Activated CD8-positive, alpha-beta memory T cell treated with anti-CD3 and anti-CD28 coated beads for 36 hours (primary cell): ENCODE results near the gene EPS8. TPM values are rescaled to one million over a fixed set of nuclear protein-coding genes. Genes with fewer than 3 reads are reported as not detected.

ENCODE experiments used
- CTCF ChIA-PET: fragments of 350-600 bp; sonication (Branson Sonifier 250); formaldehyde crosslinking; loops from one replicate; lab custom pipeline; 2021; ENCODE audit warnings: antibody characterized with exemption; lab: Charles Lee
- POLR2A ChIA-PET: fragments of 350-600 bp; sonication (Branson Sonifier 250); formaldehyde crosslinking; loops from one replicate; lab custom pipeline; 2021; ENCODE audit warnings: antibody characterized with exemption; lab: Charles Lee
- total RNA-seq, 2 experiments: library from RNA; stranded (reverse); gene quantifications; one replicate each; pipeline ENCODE4 v1.2.3, GENCODE V29; 2021

Gene EPS8
- total RNA-seq, 2 experiments from 2014 or later, result 0.65 to 1.2 TPM

DNA sequence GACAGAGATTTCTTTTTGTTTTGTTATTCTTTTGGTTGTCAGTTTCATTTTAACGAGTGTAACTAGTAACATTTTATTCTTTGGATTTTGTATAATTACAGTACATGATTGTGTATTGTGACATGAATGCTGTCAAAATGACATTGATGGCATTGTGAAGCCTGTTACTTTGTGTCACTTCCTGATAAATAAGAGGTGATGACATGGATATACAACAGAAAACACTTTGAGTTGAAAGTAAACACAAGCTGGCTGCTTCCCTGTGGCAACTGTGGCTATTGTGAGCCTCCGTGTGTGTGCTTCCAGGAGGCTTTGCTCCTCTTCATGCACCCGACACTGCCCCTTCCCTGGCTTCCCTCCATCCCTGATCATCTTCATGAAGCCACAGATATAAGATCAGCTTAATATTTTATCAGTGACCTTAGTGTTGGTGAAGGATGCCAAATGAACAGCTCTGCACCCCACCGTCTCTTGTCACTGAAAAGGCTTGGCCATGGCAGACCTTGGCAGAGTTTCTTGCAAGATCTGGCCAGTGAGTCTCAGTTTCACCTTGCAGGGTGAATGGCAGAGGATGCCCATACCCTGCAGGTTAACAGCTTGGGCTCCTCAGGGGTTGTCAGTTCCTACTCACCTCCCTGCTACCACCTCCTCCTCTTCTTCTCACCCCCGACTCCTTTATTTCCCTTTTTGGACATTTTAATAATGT, 191.9 kb downstream of the EPS8 start:
- ChIA-PET CTCF (no interaction called here), POLR2A (no interaction called here)

DNA sequence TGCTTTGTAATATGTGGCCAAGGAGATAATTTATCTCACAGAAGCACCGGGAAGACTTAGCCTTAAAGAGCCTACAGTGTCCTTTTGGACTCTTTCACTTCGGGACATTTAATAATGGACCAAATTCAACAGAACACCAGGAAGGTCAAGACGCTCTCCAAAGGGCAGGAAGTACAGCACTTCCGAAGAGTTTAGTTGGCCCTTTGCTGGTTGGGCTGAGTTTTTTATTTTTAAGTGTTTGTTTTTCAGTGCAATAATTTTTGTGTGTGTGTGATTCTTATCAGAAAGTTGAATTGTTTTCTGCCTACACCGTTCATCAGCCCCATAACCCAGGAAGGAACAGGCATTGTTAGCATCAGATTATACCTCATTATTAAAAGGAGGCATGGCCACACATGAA, 193.0 kb downstream of the EPS8 start:
- ChIA-PET POLR2A (no interaction called here), CTCF (interaction anchor here (0.7 kb wide), 1 partner anchor 336 kb away, joined by 3 read pairs; no protein-coding TSS in a partner anchor)

DNA sequence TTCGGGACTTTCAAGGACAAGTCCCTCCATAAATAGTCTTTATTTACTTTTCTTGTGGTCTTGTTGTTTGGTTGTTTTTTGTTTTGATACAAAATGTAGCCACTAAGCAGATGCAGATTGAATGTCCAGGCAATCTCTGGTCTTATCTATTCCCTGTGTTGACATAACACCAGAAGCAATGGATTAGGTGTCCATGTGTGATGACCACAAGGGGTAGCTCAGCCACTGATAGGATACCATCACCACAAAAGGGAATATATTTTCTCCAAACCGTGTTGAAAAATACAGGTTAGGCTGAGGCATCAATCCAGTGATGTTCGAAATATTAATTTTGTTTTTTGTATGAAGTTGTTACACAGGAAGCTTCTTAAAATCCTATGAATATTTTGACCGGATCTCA, 196.3 kb downstream of the EPS8 start:
- POLR2A ChIA-PET, result no interaction called here
- CTCF ChIA-PET, result no interaction called here

DNA sequence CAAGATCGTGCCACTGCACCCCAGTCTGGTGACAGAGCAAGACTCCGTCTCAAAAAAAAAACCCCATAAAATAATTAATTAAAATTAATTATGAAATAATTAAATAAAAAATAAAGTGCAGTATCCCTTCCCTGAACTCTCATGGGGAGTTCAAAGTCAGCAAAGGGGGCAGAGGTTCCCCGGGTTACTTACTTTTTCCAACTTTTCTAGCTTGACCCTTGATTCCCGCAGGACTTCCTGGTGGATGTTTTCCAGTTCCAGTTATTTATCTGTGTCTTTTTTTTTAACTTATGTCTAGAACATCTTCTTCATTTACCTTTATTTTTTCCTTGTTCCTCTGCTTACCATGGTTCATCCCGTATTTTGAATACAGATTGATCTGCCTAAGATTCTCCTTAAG, 197.4 kb downstream of the EPS8 start:
- CTCF ChIA-PET, result no interaction called here
- POLR2A ChIA-PET, result no interaction called here

DNA sequence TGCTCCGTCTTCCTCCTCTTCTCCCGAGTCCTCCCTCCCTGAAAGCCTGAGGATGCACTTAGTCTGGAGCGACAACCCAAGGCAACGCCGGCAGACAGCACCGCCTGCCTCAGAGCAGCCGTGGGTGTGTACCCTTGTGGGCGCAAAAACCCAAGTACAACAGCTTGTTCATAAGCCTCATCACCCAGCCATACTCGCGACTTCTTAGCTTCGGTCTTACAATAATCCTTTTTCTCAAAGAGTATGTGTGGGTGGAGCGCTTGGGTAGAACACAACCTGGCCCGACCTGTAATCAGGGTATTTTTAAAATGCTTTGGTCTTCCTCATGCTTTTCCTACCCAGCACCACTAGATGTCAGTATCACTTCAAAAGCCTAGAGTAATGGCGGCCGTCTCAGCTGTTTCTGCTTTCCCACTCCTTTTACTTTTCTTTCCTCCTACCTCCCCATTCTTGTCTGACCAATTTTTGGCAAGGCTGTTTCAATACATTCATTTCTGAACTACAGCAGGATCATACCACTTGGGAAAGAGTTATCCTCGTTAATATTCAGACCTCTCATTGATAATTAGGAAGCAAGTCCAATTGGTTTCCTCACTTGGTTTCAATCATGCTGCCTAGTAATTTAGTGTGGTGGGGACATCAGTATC, 198.9 kb downstream of the EPS8 start:
- ChIA-PET POLR2A (no interaction called here), CTCF (interaction anchor here (0.8 to 1.7 kb wide), 11 partner anchors 18 to 316 kb away, joined by 3 to 17 read pairs (median 4); no protein-coding TSS in a partner anchor)

DNA sequence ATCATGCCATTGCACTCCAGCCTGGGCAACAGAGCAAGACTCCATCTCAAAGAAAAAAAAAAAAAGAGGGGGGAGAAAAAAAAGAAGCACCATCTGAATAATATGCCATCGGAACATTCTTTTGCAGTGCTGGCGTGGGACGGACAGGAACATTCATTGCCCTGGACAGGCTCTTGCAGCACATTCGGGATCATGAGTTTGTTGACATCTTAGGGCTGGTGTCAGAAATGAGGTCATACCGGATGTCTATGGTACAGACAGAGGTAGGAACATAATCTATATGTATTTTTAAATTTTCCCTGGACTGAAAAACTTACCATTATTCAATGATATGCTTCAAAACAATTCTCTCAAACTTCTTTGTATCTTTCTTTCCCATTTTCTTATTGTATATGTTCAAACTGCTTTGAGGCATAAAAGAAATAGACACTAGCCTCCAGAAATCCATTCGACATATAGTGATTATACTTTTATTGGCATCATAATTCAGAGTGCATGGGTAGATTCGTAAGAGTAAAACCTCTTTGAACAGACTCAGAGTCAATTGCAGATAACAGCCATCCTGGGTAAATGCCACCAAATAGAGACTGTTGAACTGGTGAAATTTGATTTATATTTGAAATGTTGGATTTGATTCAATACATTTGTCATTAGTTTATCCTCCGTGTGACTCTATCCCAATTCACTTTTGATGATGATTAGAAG, 199.7 kb downstream of the EPS8 start:
- ChIA-PET CTCF (interaction anchor here (0.8 to 5.4 kb wide), 11 partner anchors 17 to 317 kb away, joined by 3 to 30 read pairs (median 4); no protein-coding TSS in a partner anchor), POLR2A (no interaction called here)

DNA sequence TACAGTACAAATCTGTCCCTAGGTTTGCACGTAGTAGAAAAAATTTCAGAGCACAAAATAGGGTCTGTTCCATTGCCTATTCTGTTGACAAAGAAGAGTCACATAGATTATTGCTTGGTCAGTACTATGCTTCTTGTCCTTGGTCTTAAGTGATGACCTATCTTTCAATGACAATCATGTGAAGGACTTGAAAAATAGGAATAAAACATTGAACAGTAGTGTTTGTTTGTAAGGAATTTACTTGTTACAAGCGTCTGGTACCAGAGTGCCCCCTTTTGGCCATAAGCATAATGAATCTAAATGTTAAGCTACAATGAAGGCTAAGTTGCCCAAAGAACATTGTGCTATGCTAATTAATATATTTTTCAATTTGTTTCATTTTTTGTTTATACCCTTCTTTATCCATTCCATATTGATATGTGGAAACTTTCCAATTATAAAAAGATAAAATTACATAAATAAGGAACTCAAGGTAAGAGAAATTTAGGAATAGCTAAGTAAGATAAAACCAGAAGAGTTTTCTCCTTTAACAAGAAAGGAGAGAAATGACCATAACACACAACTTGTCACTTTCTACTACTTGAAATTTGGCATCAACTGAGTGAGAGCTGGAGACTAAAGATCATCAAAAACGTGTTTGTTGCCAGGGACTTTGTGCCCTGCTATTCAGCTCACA, 204.7 kb downstream of the EPS8 start:
- POLR2A ChIA-PET, result no interaction called here
- CTCF ChIA-PET, result interaction anchor here (0.6 to 5.4 kb wide), 6 partner anchors 13 to 308 kb away, joined by 3 to 30 read pairs (median 8); no protein-coding TSS in a partner anchor

DNA sequence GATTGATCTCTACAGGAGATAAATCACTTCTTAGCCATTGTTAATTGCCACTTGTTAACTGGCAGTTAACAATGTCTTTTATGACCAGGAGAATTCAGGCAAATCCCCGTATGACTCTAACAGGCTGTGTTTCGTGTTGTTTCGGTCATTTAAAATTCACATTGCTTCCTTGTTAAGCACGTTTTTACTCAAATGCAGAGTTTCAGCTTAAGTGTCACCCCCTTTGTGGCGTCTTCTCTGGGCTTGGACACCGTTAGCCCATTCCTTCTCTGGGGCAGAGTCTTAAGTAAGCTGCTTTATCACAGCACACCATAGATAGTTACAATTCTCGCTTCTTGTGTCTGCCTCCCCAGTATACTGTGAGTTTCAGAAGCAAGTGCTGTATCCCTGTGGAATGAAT, 205.4 kb downstream of the EPS8 start:
- POLR2A ChIA-PET, result no interaction called here
- CTCF ChIA-PET, result interaction anchor here (0.6 to 1.7 kb wide), 3 partner anchors 24 to 273 kb away, joined by 3 to 12 read pairs (median 3); no protein-coding TSS in a partner anchor

DNA sequence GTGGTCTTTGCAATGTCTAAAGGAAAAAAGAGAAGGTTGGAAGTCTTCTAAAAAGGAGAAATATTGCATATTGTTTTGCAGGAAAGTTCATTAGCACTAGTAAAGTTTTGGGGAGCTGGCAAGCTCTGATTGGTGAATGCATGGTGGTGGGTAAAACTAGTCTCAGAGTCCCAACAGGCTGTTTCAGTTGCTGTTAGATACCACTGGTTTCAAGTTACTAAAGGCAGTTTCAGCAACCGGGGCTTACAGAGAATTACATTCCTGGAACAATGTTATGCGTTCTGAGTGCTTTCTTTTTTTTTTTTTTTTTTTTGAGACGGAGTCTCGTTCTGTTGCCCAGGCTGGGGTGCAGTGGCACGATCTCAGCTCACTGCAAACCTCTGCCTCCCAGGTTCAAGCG, 208.2 kb downstream of the EPS8 start:
- POLR2A ChIA-PET, result no interaction called here

DNA sequence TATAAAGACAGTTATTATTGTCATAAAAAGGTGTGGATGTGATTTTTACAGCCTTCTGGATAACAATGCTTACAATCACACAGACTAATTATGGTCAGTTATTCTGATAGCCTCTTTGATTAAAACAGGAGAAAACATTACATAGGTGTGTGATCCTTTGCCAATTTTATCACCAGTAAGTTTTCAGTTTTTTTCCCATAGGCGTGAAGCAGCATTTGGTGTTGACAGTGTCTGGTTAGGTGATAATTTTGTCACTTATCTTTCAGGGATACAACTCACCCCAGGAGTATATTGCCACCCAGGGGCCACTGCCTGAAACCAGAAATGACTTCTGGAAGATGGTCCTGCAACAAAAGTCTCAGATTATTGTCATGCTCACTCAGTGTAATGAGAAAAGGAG, 208.8 kb downstream of the EPS8 start:
- ChIA-PET POLR2A (no interaction called here), CTCF (interaction anchor here (0.7 kb wide), 1 partner anchor 73 kb away, joined by 5 read pairs; no protein-coding TSS in a partner anchor)

More for the DNA sequence above, 208.2 kb downstream of the EPS8 start:
- CTCF ChIA-PET, result interaction anchor here (0.6 to 0.7 kb wide), 2 partner anchors 72 to 1300 kb away, joined by 3 to 5 read pairs; no protein-coding TSS in a partner anchor

DNA sequence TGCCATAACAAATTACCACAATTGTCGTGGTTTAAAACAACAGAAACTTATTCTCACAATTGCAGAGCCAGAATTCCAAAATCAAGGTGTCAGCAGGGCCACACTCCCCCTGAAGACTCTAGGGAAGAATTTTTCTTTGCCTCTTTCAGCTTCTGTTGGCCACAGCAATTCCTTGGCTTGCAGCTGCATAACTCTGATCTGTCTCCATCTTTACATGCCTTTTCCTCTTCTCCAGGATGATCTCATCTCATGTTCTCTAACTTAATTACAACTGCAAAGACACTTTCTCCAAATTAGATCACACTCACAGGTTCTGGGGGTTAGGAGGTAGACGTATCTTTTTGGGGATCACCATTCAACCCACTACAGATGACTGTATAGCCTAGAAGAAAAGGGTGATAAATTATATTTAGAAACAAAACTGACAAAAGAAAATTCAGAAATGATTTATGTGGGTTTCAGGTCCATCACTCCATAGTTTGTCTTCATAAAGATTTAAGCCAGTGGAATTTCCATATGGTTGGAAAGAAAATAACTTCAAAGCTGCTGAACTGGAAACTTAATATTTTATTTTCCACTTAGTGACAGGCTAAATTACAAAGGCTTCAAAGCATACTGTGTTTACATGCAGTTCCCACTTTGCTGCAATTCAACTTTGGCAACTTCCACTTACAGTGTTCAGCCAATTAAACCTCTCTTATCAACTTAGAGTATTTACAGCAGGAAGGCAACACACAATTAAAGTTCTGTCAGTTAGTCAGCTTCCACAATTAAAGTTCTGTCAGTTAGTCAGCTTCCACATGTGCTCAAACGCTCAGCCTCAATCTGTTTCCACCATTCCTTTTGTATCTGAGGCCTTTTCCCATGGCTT, 213.3 kb downstream of the EPS8 start:
- ChIA-PET CTCF (no interaction called here), POLR2A (no interaction called here)

DNA sequence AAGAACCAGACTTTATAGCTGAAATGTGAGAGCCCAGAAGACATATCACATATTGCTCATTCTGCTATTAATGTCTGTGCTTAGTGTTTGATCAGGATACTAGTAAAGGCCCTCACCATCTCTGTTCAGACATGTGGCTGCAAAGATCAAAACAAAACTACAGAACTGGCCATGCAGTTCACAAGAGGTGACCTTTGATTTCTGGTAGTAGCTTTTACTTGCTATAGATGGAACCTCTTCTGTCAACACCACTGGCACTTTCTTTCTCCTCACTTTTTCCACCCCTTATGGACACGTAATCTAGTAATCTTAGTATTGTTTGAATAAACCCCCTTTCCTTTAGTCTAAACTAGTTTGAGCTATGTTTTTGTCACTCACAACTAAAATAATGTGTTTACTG, 214.8 kb downstream of the EPS8 start:
- ChIA-PET CTCF (no interaction called here), POLR2A (no interaction called here)

Other genes with a start within 250 kb of the EPS8 start
- gene STRAP, start 93.0 kb upstream of the EPS8 start, total RNA-seq, result 100 to 1,000 TPM; 185 to 192 TPM
- 10 to 100 TPM; 25.3 to 27.0 TPM for gene DERA, start 121.9 kb upstream of the EPS8 start, total RNA-seq